ENCODE data around the gene TMX4.

TMX4 gene

GRCh38 chr20:7981374-7981773, 38.2 kb downstream of the TMX4 start:
- H3K27ac ChIP-seq (ENCODE audit: low read depth, low read length, poor library complexity, severe bottlenecking), result peak overlapping the region; percentile 11
- no peaks in the 10 kb centered on the region for H3K4me1 ChIP-seq (ENCODE audit: insufficient read depth, low read length, severe bottlenecking)
- no peak overlapping the region for H3K9ac ChIP-seq (ENCODE audit: low read length)
- H3K4me2 ChIP-seq (ENCODE audit: low read length), result no peak overlapping the region
- H3K9me3 ChIP-seq (ENCODE audit: low read length), result no peaks in the 10 kb centered on the region
- no peaks in the 10 kb centered on the region for H3K79me2 ChIP-seq (ENCODE audit: insufficient read depth, low read length)
- no peak overlapping the region for H3K4me3 ChIP-seq (ENCODE audit: low read depth, low read length, poor library complexity, severe bottlenecking)
- no peaks in the 10 kb centered on the region for H3F3A ChIP-seq (ENCODE audit: insufficient read depth, low read length)
- no peak for TF ChIP-seq EZH2 (IDR thresholded peaks at IDR 0.05; ENCODE audit: borderline replicate concordance, low read length)
- H3K9me2 ChIP-seq (ENCODE audit: low read depth, low read length), result no peaks in the 10 kb centered on the region
- peaks cover 75% of the 10 kb centered on the region for H3K36me3 ChIP-seq (ENCODE audit: insufficient read depth, low read length)
- H2AFZ ChIP-seq (ENCODE audit: low read length), result no peak overlapping the region
- no peaks in the 10 kb centered on the region for H3K27me3 ChIP-seq (ENCODE audit: insufficient read depth, low read length)
- no peaks in the 10 kb centered on the region for H4K20me1 ChIP-seq (ENCODE audit: insufficient read depth, low read length)

GRCh38 chr20:7980332-7981046, 39.1 kb downstream of the TMX4 start:
- Histone ChIP-seq H3K9me3 (ENCODE audit: low read length) (no peaks in the 10 kb centered on the region), H3F3A (ENCODE audit: insufficient read depth, low read length) (no peaks in the 10 kb centered on the region), H3K9ac (ENCODE audit: low read length) (no peak overlapping the region), H3K4me2 (ENCODE audit: low read length) (no peak overlapping the region), H3K27me3 (ENCODE audit: insufficient read depth, low read length) (no peaks in the 10 kb centered on the region), H2AFZ (ENCODE audit: low read length) (no peak overlapping the region), H4K20me1 (ENCODE audit: insufficient read depth, low read length) (no peaks in the 10 kb centered on the region), H3K79me2 (ENCODE audit: insufficient read depth, low read length) (no peaks in the 10 kb centered on the region), H3K36me3 (ENCODE audit: insufficient read depth, low read length) (peaks cover 67% of the 10 kb centered on the region), H3K27ac (ENCODE audit: low read depth, low read length, poor library complexity, severe bottlenecking) (no peak overlapping the region), H3K9me2 (ENCODE audit: low read depth, low read length) (no peaks in the 10 kb centered on the region), H3K4me3 (ENCODE audit: low read depth, low read length, poor library complexity, severe bottlenecking) (no peak overlapping the region), H3K4me1 (ENCODE audit: insufficient read depth, low read length, severe bottlenecking) (no peaks in the 10 kb centered on the region)
- no peak for TF ChIP-seq EZH2 (IDR thresholded peaks at IDR 0.05; ENCODE audit: borderline replicate concordance, low read length)
- TF ChIP-seq CTCF (IDR thresholded peaks at IDR 0.05; ENCODE audit: low read length), result peak; percentile 61

DNA sequence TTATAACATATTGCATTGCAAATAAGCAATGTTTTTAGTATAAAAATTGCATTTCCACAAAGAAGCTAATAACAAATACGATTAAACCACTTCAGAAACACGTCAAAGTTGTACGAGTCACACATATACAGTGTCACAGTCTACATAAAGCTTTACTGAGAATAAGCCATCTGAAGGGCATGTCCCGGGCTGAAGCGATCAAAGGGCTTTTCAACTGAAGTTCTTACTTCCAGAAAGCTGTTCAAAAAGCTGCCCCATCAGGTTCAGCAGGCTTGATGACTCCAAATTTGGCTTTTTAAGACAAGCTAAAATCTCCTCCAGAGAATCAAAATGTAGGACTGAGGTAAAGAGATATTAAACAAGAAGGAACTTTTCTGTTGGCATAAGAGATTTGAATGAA, 41.9 kb downstream of the TMX4 start:
- Histone ChIP-seq H3K36me3 (ENCODE audit: insufficient read depth, low read length) (peaks cover 44% of the 10 kb centered on the region), H3K27ac (ENCODE audit: low read depth, low read length, poor library complexity, severe bottlenecking) (no peak overlapping the region)

More for the DNA sequence above, 41.9 kb downstream of the TMX4 start:
- Histone ChIP-seq H3K4me3 (ENCODE audit: low read depth, low read length, poor library complexity, severe bottlenecking) (no peak overlapping the region), H3K4me2 (ENCODE audit: low read length) (no peak overlapping the region), H4K20me1 (ENCODE audit: insufficient read depth, low read length) (no peaks in the 10 kb centered on the region), H3K9me2 (ENCODE audit: low read depth, low read length) (no peaks in the 10 kb centered on the region), H3K27me3 (ENCODE audit: insufficient read depth, low read length) (no peaks in the 10 kb centered on the region), H3K79me2 (ENCODE audit: insufficient read depth, low read length) (no peaks in the 10 kb centered on the region), H2AFZ (ENCODE audit: low read length) (no peak overlapping the region), H3K9ac (ENCODE audit: low read length) (no peak overlapping the region), H3K4me1 (ENCODE audit: insufficient read depth, low read length, severe bottlenecking) (no peaks in the 10 kb centered on the region), H3F3A (ENCODE audit: insufficient read depth, low read length) (no peaks in the 10 kb centered on the region), H3K9me3 (ENCODE audit: low read length) (no peaks in the 10 kb centered on the region)
- TF ChIP-seq CTCF (IDR thresholded peaks at IDR 0.05; ENCODE audit: low read length) (no peak), EZH2 (IDR thresholded peaks at IDR 0.05; ENCODE audit: borderline replicate concordance, low read length) (no peak)

Measured in OCI-LY1 (cell line).